ENCODE data around the gene SLC25A40.
"Not testable (repeated sequence)": the region's sequence is repeated elsewhere in the genome, so short reads cannot be mapped to it uniquely, and the experiment has no call there.

The SLC25A40 gene, protein sequence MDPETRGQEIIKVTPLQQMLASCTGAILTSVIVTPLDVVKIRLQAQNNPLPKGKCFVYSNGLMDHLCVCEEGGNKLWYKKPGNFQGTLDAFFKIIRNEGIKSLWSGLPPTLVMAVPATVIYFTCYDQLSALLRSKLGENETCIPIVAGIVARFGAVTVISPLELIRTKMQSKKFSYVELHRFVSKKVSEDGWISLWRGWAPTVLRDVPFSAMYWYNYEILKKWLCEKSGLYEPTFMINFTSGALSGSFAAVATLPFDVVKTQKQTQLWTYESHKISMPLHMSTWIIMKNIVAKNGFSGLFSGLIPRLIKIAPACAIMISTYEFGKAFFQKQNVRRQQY

GRCh38 chr7:87876040-87876868 is at the start of gene SLC25A40, which contains the start of gene DBF4:
TSS of gene SLC25A40 (minus strand) at chr7:87876360. CDS start at chr7:87858727, 17,633 bp downstream.
TSS of gene DBF4 (plus strand) at chr7:87876493. CDS start at chr7:87876733, 240 bp downstream.
- peak; percentile 95 for DNase-seq

DNA sequence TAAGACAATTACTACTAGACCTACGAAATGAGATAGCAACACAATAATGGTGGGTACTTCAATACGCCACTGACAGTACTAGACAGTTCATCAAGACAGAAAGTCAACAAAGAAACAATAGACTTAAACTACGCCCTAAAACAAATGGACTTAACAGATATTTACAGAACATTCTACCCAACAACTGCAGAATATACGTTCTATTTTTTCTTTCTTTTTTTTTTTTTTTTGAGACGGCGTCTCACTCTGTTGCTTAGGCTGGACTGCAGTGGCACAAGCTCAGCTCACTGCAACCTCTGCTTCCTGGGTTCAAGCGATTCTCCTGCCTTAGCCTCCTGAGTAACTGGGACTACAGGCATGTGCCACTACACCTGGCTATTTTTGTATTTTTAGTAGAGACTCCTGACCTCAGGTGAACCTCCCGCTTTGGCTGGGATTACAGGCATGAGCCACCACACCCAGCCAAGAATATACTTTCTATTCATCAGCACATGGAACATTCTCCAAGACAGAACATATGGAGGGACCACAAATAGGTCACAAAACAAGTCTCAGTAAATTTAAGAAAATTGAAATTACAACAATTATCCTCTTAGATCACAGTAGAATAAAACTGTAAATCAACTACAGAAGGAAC is 46.7 kb upstream of the SLC25A40 start:
- not testable (repeated sequence) for DNase-seq

DNA sequence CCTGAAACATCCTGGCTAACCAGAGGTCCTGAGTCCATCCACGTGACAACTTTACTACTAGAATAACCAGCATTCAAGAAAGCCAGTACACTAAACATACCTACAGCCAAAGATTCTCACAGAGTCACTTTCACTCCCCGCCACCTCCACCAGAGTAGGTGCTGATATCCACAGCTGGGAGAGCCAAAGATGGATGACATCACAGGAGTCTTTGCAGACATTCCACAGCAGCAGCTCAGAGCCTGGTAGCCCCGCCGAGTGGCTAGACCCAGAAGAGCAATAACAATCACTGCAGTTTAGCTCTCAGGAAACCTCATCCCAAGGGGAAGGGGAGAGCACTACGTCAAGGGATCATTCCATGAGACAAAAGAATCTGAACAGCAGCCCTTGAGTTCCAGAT is 44.4 kb upstream of the SLC25A40 start:
- DNase-seq, result no peak

DNA sequence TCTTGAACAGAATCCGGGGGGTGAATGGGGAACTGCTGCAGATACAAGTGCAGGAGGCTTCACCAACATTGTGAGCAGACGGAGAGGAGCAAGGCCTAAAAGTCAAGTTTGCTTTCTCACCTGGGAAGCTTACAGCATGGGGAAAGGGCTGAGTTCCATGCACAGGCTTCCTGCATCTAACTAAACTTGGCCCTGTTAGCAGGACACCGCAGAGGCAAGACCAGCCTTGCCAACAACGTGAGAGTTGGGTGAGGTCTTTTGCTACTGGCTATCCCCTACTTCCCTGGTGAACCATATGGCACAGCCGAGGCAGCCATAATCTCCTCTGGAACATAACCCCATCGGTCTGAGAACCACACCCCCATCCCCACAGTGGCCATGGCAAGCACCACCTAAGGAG is 43.7 kb upstream of the SLC25A40 start:
- DNase-seq, result no peak

DNA sequence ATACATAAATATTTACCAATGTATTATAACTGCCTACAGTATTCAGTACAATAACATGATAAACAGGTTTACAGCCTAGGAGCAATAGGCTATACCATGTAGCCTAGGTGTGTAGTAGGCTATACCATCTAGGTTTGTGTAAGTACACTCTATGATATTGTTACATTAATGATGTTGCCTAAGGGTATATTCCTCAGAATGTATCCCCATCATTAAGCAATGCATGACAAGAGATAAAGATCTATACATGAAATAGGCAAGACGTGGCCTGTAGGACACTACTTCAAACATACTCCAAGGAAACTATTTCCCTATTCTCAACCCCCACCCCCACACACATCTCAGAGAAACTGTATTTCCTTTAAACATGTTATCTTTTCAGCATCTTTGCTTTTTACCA is 42.6 kb upstream of the SLC25A40 start:
- no peak for DNase-seq

- DNase-seq, result no peak
Observed at GRCh38 chr7:87912121-87912520, 36.0 kb upstream of the SLC25A40 start.

- not testable (repeated sequence) for DNase-seq
Observed at GRCh38 chr7:87908814-87909213, 32.7 kb upstream of the SLC25A40 start.

- not testable (repeated sequence) for DNase-seq
Observed at GRCh38 chr7:87907136-87907906, 31.2 kb upstream of the SLC25A40 start.

DNA sequence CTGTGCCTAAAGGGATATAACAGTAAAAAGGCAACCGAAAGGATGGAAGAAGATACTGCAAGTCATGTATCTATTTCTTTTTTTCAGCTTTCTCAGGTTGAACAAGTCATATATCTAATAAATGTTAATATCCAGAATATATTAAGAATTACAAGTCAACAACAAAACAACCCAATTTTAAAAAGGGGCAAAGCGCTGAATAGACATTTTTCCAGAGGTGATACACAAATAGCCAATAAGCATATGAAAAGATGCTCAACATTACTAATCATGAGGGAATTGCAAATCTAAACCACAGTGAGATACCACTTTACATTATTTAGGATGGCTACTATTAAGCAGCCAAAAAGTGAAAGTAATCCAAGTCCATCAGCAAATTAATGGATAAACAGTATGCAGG is 23.1 kb upstream of the SLC25A40 start:
- no peak for DNase-seq

DNA sequence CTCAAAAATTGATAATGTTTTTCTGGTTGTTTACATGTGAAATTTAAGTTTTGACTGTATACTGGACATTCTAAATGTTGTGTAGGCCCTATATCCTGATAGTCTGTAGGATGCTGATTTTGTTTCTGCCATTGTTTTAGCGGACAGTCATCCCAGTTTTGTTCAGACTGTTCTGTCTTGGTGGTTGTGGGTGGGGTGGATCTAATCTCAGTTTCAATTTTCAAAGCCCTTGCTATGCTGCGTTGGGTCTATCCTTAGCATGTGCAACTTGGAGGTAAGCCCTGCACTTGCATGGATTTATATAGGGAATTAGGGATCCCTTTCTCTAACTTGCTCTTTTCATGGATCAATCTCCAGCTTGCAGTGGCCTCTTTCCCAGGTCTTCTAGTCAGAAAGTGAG is 19.2 kb upstream of the SLC25A40 start:
- DNase-seq, result no peak

DNA sequence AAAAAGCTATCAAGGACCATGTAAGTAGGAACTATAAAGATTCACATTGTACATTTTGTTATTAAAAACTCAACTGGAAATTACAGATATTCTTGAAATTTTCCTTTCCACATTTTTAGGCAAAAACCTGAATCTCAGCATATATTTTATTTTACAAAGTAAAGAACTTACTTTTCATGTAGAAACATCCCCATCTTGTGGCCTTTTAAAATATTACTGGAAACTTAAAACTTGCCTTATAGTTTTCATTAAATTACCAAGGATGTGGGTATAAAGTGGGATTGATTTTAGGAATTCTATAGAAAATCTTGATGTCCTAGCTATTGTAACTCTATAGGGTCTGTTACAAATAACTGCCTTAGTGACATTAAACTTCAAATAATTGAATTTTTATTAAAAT is 10.7 kb upstream of the SLC25A40 start:
- peak; percentile 23 for DNase-seq

- no peak for DNase-seq
Observed at GRCh38 chr7:87885018-87885417, 8.9 kb upstream of the SLC25A40 start.

DNA sequence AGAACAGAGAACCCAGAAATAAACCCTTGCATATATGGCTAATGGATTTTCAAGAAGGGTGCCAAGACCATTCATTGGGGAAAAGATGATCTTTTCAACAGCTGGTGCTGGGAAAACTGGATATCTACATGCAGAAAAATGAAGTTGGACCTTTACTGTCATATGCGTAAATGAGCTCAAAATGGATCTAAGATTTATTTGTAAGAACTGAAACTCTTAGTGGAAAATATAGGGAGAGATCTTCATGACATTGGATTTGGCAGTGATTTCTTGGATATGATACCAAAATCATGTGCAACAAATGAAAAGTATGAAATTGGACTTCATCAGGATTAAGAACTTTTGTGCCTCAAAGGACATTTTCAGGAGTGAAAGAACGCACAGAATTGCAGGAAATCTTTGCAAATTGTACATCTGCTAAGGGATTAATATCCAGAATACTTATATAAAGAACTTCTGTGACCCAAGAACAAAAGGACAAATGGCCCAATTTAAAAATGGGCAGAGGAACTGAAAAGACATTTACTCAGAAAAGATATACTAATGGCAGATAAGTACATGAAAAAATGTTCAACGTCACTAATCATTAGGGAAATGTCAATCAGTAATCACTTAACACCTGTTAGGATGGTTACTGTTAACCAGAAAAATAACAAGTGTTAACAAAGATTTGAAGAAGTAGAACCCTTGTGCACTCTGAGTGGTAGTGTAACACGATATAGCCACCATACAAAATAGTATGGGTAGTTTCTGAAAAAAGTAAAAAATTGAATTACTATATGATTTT is 6.2 kb upstream of the SLC25A40 start:
- DNase-seq, result no peak

DNA sequence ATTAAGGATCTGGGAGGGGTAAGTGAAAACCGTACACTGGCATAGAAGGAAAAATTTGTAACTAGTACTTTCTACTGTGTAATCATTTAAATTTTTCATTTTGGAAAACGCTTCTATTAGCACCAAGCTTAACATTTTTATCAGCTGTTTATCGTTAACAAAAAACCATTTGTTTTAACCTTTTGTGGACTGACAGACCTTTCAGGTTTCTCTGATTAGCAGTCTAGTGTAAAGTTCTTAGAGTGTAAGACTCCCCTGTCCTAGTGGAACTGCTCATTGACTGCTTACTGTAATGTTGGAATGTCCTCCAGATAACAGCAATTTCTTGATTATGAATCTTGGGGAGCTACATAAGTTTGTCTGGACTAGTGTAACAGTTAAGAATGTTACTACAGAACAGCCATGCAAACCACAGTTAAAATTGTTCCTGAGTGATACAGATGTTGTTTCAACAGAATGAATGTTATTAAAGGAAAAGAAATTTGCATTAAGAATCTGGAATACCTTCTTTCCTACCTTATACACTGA is 2.1 kb upstream of the SLC25A40 start:
- DNase-seq, result no peak

DNA sequence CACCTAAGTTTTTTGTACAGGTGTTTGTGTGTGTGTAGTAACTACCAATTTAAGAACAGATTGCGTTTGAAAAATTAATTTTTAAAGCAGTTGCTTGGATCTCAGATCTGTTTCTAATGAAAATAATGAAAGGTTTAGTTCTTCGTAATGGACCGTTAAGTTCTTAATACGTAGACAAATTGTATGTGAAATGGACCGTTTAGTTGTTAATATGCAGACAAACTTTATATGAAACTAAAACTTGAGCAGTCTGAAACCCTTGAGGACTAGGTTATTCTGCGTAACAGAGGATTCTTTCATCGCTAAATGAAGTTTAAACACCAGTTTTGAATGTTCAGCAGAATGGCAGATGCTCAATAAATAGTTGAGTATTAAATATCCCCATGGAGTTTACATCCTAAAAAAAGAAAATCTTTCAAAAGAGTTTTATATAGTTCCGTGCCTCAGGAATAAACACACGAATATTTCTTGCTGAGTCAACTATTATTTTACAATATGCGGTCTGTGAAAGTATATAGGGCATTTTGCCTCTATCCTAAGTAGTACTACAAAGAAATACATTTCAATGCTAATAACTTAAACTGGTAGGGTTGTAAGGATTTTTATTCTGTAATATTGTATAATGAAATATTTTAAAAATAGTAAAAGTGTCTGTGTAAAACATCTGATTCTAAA is 1.3 kb upstream of the SLC25A40 start:
- DNase-seq, result no peak

GRCh38 chr7:87876869-87877234 is 692 bp upstream of the SLC25A40 start:
- peak; percentile 61 for DNase-seq

GRCh38 chr7:87875151-87876039 is 765 bp downstream of the SLC25A40 start:
- DNase-seq, result peak; percentile 6

- DNase-seq, result no peak
Observed at GRCh38 chr7:87874066-87874465, 2.1 kb downstream of the SLC25A40 start.

GRCh38 chr7:87873328-87873727 is 2.8 kb downstream of the SLC25A40 start:
- not testable (repeated sequence) for DNase-seq

- no peak for DNase-seq
Observed at GRCh38 chr7:87872346-87872745, 3.8 kb downstream of the SLC25A40 start.

Measured in NCI-H1092 (cell line).